Stimulated activated naive CD8-positive, alpha-beta T cell treated with anti-CD3 and anti-CD28 coated beads, Interleukin-15, Interleukin-2, amounts not matched to agents 100 ng/mL and 50 ng/mL, for 24 hours (primary cell): ENCODE measurements around the gene IQCM.
"Not testable (repeated sequence)": the region's sequence is repeated elsewhere in the genome, so short reads cannot be mapped to it uniquely, and the experiment has no call there.

Source experiments
- H3K27ac Mint-ChIP-seq: one replicate; pipeline ENCODE4 v1.8.0; 2021; ENCODE audit warnings: mild to moderate bottlenecking, mixed read lengths
- H3K27me3 Mint-ChIP-seq: one replicate; pipeline ENCODE4 v1.8.0; 2021; ENCODE audit warnings: mixed read lengths
- H3K36me3 Mint-ChIP-seq: one replicate; pipeline ENCODE4 v1.8.0; 2021; ENCODE audit warnings: low read depth, mixed read lengths
- H3K4me1 Mint-ChIP-seq: one replicate; pipeline ENCODE4 v1.8.0; 2021; ENCODE audit warnings: low read depth, mixed read lengths
- H3K4me3 Mint-ChIP-seq: one replicate; pipeline ENCODE4 v1.8.0; 2021; ENCODE audit warnings: mild to moderate bottlenecking, mixed read lengths
- H3K9me3 Mint-ChIP-seq: one replicate; pipeline ENCODE4 v1.8.0; 2021; ENCODE audit warnings: mixed read lengths

The IQCM gene

DNA sequence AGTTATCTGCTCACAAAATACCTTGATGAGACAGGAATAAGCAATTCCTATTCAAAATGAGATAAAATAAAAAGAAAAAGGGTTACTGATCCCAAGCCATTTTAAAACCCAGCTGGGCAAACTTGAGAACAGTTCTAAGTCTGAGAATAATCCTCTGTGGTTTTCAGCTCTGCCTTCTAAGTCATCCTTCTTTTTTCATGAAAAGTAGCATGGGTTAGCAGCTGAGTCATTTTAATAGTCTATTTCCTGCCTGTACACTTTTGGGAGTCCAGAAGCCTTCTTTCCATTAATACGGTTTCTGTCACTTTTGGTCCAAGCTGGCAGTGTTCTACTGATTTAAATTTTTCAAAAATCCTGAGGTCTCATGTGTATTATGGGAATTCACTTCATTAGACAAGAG, 374.3 kb downstream of the IQCM start:
- Mint-ChIP-seq H3K4me3 (no peak overlapping the region), H3K9me3 (no peaks in the 10 kb centered on the region), H3K36me3 (no peaks in the 10 kb centered on the region), H3K4me1 (no peaks in the 10 kb centered on the region), H3K27me3 (no peaks in the 10 kb centered on the region), H3K27ac (no peak overlapping the region)

DNA sequence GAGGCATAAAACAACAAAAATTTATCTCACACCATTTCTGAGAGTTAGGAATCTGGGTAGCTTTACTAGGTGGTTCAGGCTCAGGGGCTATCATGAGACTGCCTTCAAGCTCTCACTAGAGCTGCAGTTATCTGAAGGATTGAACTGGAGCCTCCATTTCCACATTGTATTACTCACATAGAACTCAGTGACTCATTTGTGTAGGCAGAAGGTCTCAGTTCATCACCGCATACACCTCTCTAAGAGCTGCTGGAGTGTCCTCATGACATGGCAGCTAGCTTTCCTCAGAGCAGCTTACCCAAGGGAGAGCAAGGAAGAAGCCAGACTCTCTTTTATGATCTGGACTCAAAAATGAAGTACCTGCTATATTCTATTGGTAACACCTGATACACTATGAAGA, 389.2 kb downstream of the IQCM start:
- Mint-ChIP-seq H3K4me3 (no peak overlapping the region), H3K27me3 (no peaks in the 10 kb centered on the region), H3K4me1 (no peaks in the 10 kb centered on the region), H3K36me3 (no peaks in the 10 kb centered on the region), H3K27ac (no peak overlapping the region), H3K9me3 (no peaks in the 10 kb centered on the region)

DNA sequence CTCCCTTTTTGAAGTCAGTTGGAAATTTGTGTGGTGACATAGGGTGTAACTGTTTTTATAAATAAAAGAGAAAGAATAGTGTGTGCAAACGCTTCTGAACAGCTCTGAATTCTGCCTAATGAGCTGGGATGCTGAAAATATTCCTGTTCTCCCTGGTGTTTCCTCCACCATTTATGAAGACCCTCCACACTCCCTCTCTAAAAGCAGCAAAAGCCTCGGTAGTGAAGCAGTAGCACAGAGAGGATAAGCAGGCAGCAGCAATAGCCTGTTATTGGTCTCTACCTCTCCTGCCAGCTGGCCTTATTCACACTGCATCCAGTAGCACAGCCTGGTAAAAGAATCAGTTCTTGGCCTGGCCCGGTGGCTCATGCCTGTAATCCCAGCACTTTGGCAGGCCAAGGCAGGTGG, 406.1 kb downstream of the IQCM start:
- Mint-ChIP-seq H3K4me3 (no peak overlapping the region), H3K9me3 (peaks cover 3% of the 10 kb centered on the region), H3K4me1 (no peaks in the 10 kb centered on the region), H3K36me3 (no peaks in the 10 kb centered on the region), H3K27ac (no peak overlapping the region), H3K27me3 (no peaks in the 10 kb centered on the region)

DNA sequence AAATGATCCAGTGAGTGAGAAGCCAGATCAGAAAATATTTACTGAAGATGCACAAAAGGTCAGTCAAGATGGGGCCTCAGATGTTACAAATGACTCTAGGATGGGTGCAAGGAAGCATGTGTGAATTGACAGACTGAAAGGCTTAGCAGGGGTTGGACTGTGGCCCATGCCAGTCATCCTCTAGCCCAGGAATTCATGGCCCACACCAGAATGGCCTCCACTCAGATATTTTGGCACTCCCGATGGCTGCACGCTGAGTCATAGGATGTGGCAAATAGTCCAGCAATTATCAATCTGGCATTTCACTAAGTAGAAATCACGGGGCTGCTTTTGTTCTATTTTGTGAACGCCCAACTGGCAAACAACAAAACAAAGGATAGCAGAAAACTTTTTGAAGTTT, 406.5 kb downstream of the IQCM start:
- Mint-ChIP-seq H3K4me1 (no peaks in the 10 kb centered on the region), H3K27ac (no peak overlapping the region), H3K4me3 (no peak overlapping the region), H3K9me3 (peaks cover 3% of the 10 kb centered on the region), H3K36me3 (no peaks in the 10 kb centered on the region), H3K27me3 (no peaks in the 10 kb centered on the region)

DNA sequence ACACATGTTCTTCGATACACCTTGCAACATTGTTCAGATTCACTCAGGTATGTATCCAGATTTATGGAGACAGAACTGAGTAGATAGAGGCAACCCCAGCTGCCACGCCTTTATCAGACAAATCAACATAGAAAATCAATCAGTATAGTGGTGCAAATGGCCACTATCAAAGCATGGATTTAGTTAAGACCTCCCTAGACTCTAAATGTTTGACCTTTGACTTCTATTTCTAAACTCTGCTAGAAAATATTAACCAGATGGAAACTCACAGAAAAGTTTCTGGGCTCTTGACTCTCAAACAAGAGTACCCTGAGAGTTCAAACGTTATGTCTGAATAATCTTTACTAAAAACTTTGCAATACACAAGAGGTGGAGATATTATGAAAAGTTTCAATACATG, 411.5 kb downstream of the IQCM start:
- Mint-ChIP-seq H3K27me3 (no peaks in the 10 kb centered on the region), H3K4me1 (no peaks in the 10 kb centered on the region)

DNA sequence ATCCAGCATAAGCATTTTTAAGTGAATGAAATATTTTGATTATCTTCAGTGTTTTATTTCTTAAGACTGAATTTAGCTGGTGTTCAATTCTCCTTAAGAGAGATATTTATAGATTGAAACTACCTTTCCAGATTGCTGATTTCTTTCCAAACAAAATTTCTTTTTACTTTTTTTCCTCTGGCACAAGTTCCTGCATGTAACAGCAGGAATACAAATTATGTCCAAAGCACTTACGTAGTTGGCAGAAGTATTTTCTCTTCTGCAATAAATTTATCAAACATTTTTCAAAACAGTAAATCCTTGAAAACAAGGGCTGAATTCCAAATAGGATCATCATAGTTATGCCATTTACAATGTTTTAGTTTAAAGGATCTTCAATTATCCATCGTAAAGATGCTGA, 412.6 kb downstream of the IQCM start:
- Mint-ChIP-seq H3K27ac (no peak overlapping the region), H3K4me3 (no peak overlapping the region), H3K27me3 (no peaks in the 10 kb centered on the region), H3K9me3 (peaks cover 3% of the 10 kb centered on the region), H3K36me3 (no peaks in the 10 kb centered on the region), H3K4me1 (no peaks in the 10 kb centered on the region)

More for the DNA sequence above, 411.5 kb downstream of the IQCM start:
- Mint-ChIP-seq H3K27ac (no peak overlapping the region), H3K9me3 (peaks cover 3% of the 10 kb centered on the region), H3K36me3 (no peaks in the 10 kb centered on the region), H3K4me3 (no peak overlapping the region)

DNA sequence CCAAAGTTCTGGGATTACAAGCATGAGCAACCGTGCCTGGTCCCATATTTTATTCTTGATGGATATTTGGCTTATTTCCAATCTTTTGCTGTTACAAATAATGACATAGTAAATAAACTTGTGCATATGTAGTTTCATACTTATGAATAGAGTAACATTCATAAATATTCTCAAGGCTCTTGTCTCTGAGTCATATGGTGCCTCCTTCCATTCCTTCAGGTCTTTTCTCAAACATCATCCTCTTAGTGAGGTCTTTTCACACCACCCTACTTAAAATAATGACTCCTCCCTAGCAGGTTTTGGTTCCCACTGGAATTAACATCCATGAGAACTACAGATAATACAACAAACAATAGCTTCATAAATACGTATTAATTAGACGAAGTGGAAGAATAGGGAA, 416.6 kb downstream of the IQCM start:
- Mint-ChIP-seq H3K4me3 (no peak overlapping the region), H3K4me1 (no peaks in the 10 kb centered on the region), H3K9me3 (no peaks in the 10 kb centered on the region), H3K27me3 (no peaks in the 10 kb centered on the region), H3K36me3 (no peaks in the 10 kb centered on the region), H3K27ac (no peak overlapping the region)

DNA sequence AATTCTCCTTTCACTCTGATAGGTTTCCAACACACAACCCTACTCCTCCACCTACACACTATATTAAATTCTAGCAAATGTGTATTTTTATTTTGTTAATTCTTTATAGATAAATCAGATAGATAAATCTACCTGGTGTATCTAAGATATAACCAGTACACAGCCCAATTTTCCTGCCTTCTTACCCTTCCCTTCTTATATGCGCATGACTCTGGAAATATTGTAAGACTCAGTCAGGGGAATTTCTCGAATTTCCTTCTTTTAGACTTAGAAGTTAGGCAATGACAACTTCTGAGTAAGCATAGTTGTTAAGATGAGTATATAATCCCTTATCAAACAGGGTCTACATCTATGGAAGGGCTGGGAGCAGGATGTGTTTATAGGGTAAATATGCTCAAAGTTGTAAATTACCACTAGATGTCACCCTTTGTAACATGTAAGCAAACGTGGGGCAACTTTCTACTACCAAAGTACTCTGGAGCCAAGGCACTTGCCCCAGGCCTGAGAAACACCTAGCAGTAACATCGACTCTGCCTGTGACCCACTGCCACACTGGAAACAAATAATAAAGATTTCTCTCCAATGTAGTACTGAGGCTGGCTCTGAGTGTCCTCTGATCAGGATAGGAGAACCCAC, 444.7 kb downstream of the IQCM start:
- H3K36me3 Mint-ChIP-seq = no peaks in the 10 kb centered on the region
- no peak overlapping the region for H3K27ac Mint-ChIP-seq
- H3K27me3 Mint-ChIP-seq = no peaks in the 10 kb centered on the region
- H3K9me3 Mint-ChIP-seq = no peaks in the 10 kb centered on the region
- H3K4me1 Mint-ChIP-seq = no peaks in the 10 kb centered on the region
- H3K4me3 Mint-ChIP-seq = no peak overlapping the region

DNA sequence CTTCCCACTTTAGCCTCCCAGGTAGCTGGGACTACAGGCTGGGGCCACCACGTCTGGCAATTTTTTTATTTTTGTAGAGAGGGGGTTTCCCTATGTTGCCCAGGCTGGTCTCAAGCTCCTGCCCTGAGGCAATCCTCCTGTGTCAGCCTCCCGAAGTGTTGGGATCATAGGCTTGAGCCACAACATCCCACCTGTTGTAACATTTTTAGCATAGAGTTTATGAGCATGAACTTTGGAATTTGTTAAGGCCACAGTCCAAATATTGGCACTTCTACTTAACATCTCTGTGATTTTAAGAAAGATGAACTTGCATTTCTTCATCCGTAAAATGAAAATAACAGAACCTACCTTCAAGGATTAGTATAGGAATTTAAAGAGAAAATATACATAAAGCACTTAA, 445.6 kb downstream of the IQCM start:
- Mint-ChIP-seq H3K36me3 (no peaks in the 10 kb centered on the region), H3K27me3 (no peaks in the 10 kb centered on the region), H3K9me3 (no peaks in the 10 kb centered on the region), H3K4me1 (no peaks in the 10 kb centered on the region), H3K4me3 (no peak overlapping the region), H3K27ac (no peak overlapping the region)

DNA sequence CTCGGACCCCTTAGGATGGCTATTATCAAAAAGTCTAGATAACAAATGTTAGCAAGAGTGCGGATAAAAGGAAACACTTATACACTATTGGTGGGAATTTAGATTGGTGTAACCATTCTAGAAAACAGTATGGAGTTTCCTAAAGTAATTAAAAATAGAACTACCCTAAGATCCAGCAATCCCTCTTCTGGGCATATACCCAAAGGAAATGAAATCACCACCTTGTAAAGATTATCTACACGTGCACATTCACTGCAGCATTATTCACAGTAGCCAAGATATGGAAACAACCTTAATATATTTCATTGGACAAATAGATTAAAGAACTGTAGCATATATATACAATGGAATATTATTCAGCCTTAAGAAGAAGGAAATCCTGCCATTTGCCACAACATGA, 462.4 kb downstream of the IQCM start:
- Mint-ChIP-seq H3K4me3 (no peak overlapping the region), H3K9me3 (peaks cover 2% of the 10 kb centered on the region), H3K4me1 (no peaks in the 10 kb centered on the region), H3K27me3 (no peaks in the 10 kb centered on the region), H3K36me3 (no peaks in the 10 kb centered on the region), H3K27ac (no peak overlapping the region)

DNA sequence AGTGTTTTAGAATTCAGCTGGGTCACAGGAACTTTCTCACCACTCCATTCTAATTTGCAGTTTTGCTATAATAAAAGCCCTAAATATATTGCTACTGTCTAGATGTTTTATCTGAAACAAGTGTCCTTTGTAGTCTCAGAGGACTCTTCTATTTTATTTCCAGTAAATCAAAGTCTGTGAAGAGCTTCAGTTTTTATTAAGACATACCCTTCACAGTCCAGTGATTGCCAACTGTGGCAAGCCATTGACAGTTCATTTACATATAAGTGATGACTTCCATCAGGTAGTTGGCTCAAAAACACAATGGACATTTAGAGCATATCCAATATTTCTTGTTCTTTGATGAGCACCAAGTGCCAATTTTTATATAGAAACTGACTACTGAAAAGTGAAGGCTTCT, 466.1 kb downstream of the IQCM start:
- no peaks in the 10 kb centered on the region for H3K27me3 Mint-ChIP-seq
- no peak overlapping the region for H3K27ac Mint-ChIP-seq
- no peaks in the 10 kb centered on the region for H3K9me3 Mint-ChIP-seq
- no peaks in the 10 kb centered on the region for H3K36me3 Mint-ChIP-seq
- H3K4me3 Mint-ChIP-seq = no peak overlapping the region
- H3K4me1 Mint-ChIP-seq = no peaks in the 10 kb centered on the region

DNA sequence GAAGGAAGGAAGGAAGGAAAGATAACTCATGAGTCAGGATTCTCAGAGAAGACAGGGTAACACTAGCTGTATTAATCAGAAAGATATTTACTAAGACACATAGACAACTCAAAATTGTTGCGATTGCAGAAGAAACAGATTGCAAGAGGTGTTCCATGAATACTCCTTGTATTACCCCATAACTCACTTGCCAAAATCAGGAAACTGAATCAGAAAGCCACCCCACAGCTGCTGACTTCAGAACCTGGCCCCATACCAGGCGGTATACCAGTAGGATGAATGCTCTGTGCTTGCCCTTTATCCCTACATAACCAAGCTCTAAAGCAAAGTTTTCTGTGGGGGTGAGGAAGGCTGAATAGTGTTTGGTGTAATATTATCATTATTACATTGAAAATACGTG, 468.5 kb downstream of the IQCM start:
- Mint-ChIP-seq H3K27ac (no peak overlapping the region), H3K4me1 (no peaks in the 10 kb centered on the region), H3K36me3 (no peaks in the 10 kb centered on the region), H3K27me3 (no peaks in the 10 kb centered on the region), H3K4me3 (no peak overlapping the region), H3K9me3 (no peaks in the 10 kb centered on the region)

DNA sequence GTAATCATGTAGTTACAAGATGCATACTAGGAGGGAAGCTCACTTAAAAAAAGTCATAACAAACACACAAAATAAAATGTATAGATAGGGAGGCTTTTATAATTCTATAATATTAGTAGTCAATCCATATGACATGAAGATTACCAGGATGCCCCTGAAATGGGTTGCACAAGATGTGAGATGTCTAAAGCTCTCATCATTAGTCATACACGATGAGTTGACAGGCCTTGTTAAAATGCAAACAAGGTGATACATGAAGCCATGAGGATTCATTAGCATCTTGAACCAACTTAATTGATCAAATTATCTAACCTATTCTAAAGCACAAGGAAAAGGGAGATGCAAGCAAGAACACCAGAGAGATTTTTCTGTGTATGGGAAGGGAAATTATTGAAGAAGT, 470.2 kb downstream of the IQCM start:
- Mint-ChIP-seq H3K36me3 (no peaks in the 10 kb centered on the region), H3K9me3 (no peaks in the 10 kb centered on the region), H3K4me1 (no peaks in the 10 kb centered on the region), H3K27me3 (no peaks in the 10 kb centered on the region), H3K4me3 (no peak overlapping the region), H3K27ac (no peak overlapping the region)

DNA sequence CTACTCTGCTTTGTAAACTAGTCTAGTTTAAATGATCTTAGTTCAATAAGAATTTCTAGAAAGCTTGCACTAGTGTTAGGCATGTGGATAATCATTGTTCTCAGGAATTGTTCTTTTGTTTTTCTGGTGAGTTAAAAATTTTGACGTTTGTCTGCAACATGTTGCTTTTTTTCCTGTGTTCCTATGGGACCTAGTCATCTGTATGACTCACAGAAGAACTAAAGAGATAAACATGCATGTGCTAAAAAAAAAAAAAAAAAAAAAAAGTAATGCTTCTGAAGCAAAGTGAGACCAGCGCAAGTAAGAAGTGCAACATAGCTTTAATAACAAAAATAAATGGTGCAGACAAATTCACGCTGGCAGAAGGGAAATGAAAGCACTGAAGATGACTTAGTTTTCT, 471.2 kb downstream of the IQCM start:
- H3K4me3 Mint-ChIP-seq = no peak overlapping the region
- H3K27me3 Mint-ChIP-seq = no peaks in the 10 kb centered on the region
- no peak overlapping the region for H3K27ac Mint-ChIP-seq
- peaks cover 4% of the 10 kb centered on the region for H3K9me3 Mint-ChIP-seq
- no peaks in the 10 kb centered on the region for H3K4me1 Mint-ChIP-seq
- no peaks in the 10 kb centered on the region for H3K36me3 Mint-ChIP-seq

DNA sequence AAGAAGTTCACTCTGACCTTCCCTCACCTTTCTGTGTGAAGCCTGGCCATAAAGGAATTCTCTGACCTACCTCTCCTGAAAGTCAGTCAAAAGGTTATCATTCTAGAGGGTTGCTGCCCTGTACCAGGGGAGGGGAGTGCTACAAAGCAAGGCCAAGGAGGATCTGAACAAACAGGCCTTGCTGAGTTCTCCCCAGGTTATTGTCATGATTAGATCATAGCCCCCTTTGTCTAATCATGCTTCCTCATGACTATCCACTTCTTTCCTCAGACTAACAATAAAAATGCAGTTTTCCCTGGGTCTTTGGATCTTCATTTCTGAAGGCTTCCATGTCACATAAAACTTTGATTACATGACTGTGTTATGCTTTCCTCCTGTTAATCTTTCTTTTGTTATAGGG, 472.0 kb downstream of the IQCM start:
- Mint-ChIP-seq H3K36me3 (no peaks in the 10 kb centered on the region), H3K27me3 (no peaks in the 10 kb centered on the region), H3K9me3 (peaks cover 8% of the 10 kb centered on the region), H3K27ac (no peak overlapping the region), H3K4me1 (no peaks in the 10 kb centered on the region), H3K4me3 (no peak overlapping the region)

DNA sequence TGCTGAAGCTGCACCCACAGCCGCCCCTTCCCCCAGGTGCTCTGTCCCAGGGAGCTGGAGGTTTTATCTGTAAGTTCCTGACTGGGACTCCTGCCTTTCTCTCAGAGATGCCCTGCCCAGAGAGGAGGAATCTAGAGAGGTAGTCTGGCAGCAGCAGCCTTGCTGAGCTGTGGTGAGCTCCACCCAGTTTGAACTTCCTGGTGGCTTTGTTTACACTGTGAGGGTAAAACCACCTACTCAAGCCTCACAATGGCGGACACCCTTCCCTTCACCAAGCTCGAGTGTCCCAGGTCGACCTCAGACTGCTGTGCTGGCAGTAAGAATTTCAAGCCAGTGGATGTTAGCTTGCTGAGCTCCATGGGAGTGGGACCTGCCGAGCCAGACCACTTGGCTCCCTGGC, 474.5 kb downstream of the IQCM start:
- H3K4me3 Mint-ChIP-seq, H3K27ac Mint-ChIP-seq, H3K9me3 Mint-ChIP-seq, H3K27me3 Mint-ChIP-seq, H3K4me1 Mint-ChIP-seq, H3K36me3 Mint-ChIP-seq: not testable (repeated sequence)
